Measurements from ENCODE around the gene C16orf90.

- TF ChIP-seq, protein P1, sequence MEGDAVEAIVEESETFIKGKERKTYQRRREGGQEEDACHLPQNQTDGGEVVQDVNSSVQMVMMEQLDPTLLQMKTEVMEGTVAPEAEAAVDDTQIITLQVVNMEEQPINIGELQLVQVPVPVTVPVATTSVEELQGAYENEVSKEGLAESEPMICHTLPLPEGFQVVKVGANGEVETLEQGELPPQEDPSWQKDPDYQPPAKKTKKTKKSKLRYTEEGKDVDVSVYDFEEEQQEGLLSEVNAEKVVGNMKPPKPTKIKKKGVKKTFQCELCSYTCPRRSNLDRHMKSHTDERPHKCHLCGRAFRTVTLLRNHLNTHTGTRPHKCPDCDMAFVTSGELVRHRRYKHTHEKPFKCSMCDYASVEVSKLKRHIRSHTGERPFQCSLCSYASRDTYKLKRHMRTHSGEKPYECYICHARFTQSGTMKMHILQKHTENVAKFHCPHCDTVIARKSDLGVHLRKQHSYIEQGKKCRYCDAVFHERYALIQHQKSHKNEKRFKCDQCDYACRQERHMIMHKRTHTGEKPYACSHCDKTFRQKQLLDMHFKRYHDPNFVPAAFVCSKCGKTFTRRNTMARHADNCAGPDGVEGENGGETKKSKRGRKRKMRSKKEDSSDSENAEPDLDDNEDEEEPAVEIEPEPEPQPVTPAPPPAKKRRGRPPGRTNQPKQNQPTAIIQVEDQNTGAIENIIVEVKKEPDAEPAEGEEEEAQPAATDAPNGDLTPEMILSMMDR (IDR thresholded peaks at IDR 0.05), result no peak
- no peak for TF ChIP-seq ZFX (IDR thresholded peaks at IDR 0.05; ENCODE audit: borderline replicate concordance)
Measured at GRCh38 chr16:3520841-3521240, 25.6 kb upstream of the C16orf90 start.

Data from 22Rv1 (cell line).